ENCODE results near the gene SIRT3.

SIRT3 gene

DNA sequence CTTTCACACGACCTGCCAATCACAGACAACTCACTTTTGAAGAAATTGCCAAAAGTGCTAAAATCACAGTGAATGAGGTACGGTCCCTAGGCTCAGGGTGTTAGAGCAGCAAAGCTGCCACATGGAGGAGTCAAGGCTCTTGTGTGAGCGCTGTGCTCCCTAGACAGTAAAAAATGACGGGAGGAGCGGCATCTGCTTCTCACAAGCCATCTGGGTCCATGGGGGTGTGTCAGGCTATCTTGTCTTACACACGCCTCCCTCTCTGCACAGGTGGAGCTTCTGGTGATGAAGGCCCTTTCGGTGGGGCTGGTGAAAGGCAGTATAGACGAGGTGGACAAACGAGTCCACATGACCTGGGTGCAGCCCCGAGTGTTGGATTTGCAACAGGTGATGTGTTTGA lies 15.4 kb upstream of the SIRT3 start:
- ChIA-PET CTCF (interaction anchor here (0.6 to 3.7 kb wide), 27 partner anchors 9 to 197 kb away, joined by 3 to 35 read pairs (median 6); partner anchors contain the start of genes IFITM2, NLRP6, PSMD13 and SIRT3), POLR2A (interaction anchor here (1.1 kb wide), 1 partner anchor 44 kb away, joined by 4 read pairs; the partner anchor contains the start of genes BET1L and RIC8A)
- H3K4me1 ChIP-seq (ENCODE audit: control insufficient read depth, insufficient read depth, low read length) = no peaks in the 10 kb centered on the region

DNA sequence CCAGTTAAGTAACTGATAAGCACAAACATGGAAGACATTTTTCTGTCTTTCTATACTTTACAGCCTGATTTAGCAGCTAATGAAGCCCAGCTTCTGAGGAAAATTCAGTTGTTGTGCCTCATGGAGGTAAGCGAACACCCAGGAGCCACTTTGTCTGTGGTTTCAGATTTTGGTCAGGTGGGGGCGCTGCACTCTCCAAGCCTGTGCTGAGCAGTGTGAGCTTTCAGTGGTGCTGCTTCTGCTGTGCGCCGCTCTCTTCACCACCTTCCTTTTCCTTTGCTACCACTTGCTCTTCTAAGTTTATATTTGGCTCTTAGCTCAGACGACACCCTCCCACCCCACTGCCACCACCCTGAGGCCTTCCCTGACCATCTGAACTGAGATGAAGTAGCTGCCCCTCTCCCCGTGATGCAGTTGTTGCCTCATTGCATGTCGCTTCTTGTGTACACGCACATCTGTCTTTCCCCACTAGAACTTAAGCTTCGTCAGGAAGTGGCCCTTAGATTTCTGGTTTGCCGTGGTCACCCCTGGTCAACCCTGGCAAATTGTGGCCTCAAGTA lies 14.7 kb upstream of the SIRT3 start:
- TF ChIP-seq ZNF654 (tag by site-specific recombination; IDR thresholded peaks at IDR 0.05; ENCODE audit: low read depth) (peak; percentile 40), ZNF366 (tag by site-specific recombination; conservative IDR thresholded peaks at IDR 0.05) (no peak)
- TF ChIP-seq, protein P1, sequence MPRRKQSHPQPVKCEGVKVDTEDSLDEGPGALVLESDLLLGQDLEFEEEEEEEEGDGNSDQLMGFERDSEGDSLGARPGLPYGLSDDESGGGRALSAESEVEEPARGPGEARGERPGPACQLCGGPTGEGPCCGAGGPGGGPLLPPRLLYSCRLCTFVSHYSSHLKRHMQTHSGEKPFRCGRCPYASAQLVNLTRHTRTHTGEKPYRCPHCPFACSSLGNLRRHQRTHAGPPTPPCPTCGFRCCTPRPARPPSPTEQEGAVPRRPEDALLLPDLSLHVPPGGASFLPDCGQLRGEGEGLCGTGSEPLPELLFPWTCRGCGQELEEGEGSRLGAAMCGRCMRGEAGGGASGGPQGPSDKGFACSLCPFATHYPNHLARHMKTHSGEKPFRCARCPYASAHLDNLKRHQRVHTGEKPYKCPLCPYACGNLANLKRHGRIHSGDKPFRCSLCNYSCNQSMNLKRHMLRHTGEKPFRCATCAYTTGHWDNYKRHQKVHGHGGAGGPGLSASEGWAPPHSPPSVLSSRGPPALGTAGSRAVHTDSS (tag by site-specific recombination; IDR thresholded peaks at IDR 0.05) = no peak
- ChIA-PET CTCF (interaction anchor here (0.6 to 3.7 kb wide), 40 partner anchors 10 to 201 kb away, joined by 3 to 35 read pairs (median 5); partner anchors contain the start of genes BET1L, IFITM2, NLRP6 and PGGHG), POLR2A (interaction anchor here (1.1 kb wide), 1 partner anchor 44 kb away, joined by 4 read pairs; the partner anchor contains the start of genes BET1L and RIC8A)
- Histone ChIP-seq H3K4me3 (ENCODE audit: low read depth, low read length) (no peak overlapping the region), H3K9me3 (ENCODE audit: control insufficient read depth, insufficient read depth, low read depth, low read length) (no peaks in the 10 kb centered on the region), H3K27ac (ENCODE audit: extremely low read depth, low read depth, low read length) (no peak overlapping the region), H3K36me3 (ENCODE audit: control insufficient read depth in 2 of 2, insufficient read depth in 1 of 2, low read length in 2 of 2) (peaks cover 0 to 79% of the 10 kb centered on the region in 2 experiments), H3K4me1 (ENCODE audit: control insufficient read depth, insufficient read depth, low read length) (no peaks in the 10 kb centered on the region)

More for the DNA sequence above, 15.4 kb upstream of the SIRT3 start:
- Histone ChIP-seq H3K9me3 (ENCODE audit: control insufficient read depth, insufficient read depth, low read depth, low read length) (no peaks in the 10 kb centered on the region), H3K4me3 (ENCODE audit: low read depth, low read length) (no peak overlapping the region), H3K27ac (ENCODE audit: extremely low read depth, low read depth, low read length) (no peak overlapping the region), H3K36me3 (ENCODE audit: control insufficient read depth in 2 of 2, insufficient read depth in 1 of 2, low read length in 2 of 2) (peaks cover 0 to 71% of the 10 kb centered on the region in 2 experiments; a peak in 2 of 3 replicates)
- TF ChIP-seq ZBTB48 (tag by site-specific recombination; IDR thresholded peaks at IDR 0.05) (no peak), SCRT2 (tag by site-specific recombination; IDR thresholded peaks at IDR 0.05) (peak; percentile 52; the same call in 1 of the 2 replicates)

DNA sequence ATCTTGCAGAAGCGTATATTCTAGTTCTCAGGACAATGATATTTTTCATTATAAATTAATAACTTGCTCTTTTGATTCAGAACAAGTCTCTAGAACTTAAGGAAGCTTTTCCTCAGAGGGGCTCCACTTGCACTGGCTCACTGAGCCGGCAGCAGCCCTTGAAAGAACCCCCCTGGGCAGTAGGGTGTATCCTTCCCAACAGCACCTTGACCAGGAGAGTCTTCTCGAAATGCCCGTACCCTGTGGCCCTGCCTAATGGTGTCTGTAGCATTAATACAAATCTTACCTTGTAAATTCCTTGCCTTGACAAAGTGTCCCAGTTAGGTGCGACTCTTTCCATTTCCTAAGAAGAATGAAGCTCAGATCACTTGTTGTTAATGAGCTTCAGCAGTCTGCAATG lies 14.1 kb upstream of the SIRT3 start:
- Histone ChIP-seq H3K27ac (ENCODE audit: extremely low read depth, low read depth, low read length) (no peak overlapping the region), H3K9me3 (ENCODE audit: control insufficient read depth, insufficient read depth, low read depth, low read length) (no peaks in the 10 kb centered on the region), H3K4me1 (ENCODE audit: control insufficient read depth, insufficient read depth, low read length) (no peaks in the 10 kb centered on the region), H3K36me3 (ENCODE audit: control insufficient read depth in 2 of 2, insufficient read depth in 1 of 2, low read length in 2 of 2) (peaks cover 5 to 84% of the 10 kb centered on the region in 2 experiments), H3K4me3 (ENCODE audit: low read depth, low read length) (no peak overlapping the region)
- ChIA-PET CTCF (interaction anchor here (0.6 to 3.7 kb wide), 35 partner anchors 9 to 207 kb away, joined by 3 to 35 read pairs (median 6); partner anchors contain the start of genes BET1L, IFITM2, NLRP6 and PGGHG), POLR2A (interaction anchor here (1.1 kb wide), 1 partner anchor 43 kb away, joined by 4 read pairs; the partner anchor contains the start of genes BET1L and RIC8A)
- TF ChIP-seq, protein P2, sequence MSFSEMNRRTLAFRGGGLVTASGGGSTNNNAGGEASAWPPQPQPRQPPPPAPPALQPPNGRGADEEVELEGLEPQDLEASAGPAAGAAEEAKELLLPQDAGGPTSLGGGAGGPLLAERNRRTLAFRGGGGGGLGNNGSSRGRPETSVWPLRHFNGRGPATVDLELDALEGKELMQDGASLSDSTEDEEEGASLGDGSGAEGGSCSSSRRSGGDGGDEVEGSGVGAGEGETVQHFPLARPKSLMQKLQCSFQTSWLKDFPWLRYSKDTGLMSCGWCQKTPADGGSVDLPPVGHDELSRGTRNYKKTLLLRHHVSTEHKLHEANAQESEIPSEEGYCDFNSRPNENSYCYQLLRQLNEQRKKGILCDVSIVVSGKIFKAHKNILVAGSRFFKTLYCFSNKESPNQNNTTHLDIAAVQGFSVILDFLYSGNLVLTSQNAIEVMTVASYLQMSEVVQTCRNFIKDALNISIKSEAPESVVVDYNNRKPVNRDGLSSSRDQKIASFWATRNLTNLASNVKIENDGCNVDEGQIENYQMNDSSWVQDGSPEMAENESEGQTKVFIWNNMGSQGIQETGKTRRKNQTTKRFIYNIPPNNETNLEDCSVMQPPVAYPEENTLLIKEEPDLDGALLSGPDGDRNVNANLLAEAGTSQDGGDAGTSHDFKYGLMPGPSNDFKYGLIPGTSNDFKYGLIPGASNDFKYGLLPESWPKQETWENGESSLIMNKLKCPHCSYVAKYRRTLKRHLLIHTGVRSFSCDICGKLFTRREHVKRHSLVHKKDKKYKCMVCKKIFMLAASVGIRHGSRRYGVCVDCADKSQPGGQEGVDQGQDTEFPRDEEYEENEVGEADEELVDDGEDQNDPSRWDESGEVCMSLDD (tag by site-specific recombination; IDR thresholded peaks at IDR 0.05) = no peak
- TF ChIP-seq, protein P3, sequence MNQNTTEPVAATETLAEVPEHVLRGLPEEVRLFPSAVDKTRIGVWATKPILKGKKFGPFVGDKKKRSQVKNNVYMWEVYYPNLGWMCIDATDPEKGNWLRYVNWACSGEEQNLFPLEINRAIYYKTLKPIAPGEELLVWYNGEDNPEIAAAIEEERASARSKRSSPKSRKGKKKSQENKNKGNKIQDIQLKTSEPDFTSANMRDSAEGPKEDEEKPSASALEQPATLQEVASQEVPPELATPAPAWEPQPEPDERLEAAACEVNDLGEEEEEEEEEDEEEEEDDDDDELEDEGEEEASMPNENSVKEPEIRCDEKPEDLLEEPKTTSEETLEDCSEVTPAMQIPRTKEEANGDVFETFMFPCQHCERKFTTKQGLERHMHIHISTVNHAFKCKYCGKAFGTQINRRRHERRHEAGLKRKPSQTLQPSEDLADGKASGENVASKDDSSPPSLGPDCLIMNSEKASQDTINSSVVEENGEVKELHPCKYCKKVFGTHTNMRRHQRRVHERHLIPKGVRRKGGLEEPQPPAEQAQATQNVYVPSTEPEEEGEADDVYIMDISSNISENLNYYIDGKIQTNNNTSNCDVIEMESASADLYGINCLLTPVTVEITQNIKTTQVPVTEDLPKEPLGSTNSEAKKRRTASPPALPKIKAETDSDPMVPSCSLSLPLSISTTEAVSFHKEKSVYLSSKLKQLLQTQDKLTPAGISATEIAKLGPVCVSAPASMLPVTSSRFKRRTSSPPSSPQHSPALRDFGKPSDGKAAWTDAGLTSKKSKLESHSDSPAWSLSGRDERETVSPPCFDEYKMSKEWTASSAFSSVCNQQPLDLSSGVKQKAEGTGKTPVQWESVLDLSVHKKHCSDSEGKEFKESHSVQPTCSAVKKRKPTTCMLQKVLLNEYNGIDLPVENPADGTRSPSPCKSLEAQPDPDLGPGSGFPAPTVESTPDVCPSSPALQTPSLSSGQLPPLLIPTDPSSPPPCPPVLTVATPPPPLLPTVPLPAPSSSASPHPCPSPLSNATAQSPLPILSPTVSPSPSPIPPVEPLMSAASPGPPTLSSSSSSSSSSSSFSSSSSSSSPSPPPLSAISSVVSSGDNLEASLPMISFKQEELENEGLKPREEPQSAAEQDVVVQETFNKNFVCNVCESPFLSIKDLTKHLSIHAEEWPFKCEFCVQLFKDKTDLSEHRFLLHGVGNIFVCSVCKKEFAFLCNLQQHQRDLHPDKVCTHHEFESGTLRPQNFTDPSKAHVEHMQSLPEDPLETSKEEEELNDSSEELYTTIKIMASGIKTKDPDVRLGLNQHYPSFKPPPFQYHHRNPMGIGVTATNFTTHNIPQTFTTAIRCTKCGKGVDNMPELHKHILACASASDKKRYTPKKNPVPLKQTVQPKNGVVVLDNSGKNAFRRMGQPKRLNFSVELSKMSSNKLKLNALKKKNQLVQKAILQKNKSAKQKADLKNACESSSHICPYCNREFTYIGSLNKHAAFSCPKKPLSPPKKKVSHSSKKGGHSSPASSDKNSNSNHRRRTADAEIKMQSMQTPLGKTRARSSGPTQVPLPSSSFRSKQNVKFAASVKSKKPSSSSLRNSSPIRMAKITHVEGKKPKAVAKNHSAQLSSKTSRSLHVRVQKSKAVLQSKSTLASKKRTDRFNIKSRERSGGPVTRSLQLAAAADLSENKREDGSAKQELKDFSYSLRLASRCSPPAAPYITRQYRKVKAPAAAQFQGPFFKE (tag by site-specific recombination; IDR thresholded peaks at IDR 0.05; ENCODE audit: borderline replicate concordance) = no peak
- TF ChIP-seq, protein P4, sequence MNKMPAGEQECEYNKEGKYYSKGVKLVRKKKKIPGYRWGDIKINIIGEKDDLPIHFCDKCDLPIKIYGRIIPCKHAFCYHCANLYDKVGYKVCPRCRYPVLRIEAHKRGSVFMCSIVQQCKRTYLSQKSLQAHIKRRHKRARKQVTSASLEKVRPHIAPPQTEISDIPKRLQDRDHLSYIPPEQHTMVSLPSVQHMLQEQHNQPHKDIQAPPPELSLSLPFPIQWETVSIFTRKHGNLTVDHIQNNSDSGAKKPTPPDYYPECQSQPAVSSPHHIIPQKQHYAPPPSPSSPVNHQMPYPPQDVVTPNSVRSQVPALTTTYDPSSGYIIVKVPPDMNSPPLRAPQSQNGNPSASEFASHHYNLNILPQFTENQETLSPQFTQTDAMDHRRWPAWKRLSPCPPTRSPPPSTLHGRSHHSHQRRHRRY (tag by site-specific recombination; IDR thresholded peaks at IDR 0.05) = no peak
- TF ChIP-seq PRDM1 (tag by site-specific recombination; IDR thresholded peaks at IDR 0.05) (no peak), ZNF555 (tag by site-specific recombination; conservative IDR thresholded peaks at IDR 0.05) (no peak)
